SK-N-MC (cell line): ENCODE measurements around the gene MCC.

ENCODE experiments used
- FOXP2 ChIP-seq: optimal IDR thresholded peaks from 2 replicates; pipeline ENCODE3; 2011; ENCODE audit warnings: mild to moderate bottlenecking, moderate library complexity; ENCODE audit not compliant: insufficient read depth; ENCODE audit errors: extremely low read length, control extremely low read depth
- POLR2AphosphoS5 ChIP-seq: IDR thresholded peaks from 2 replicates; pipeline ENCODE4 v1.6.1; 2012; ENCODE audit warnings: mild to moderate bottlenecking, low read depth, low read length, borderline replicate concordance

- TF ChIP-seq POLR2AphosphoS5 (no peak), FOXP2 (no peak)
Observed at GRCh38 chr5:112998296-112998695, 490.0 kb downstream of the MCC start.
